ENCODE results near the gene EMP3. TPM values are rescaled to one million over a fixed set of nuclear protein-coding genes. Genes with fewer than 3 reads are reported as not detected.
A peak's percentile ranks its signal among the peaks of the same experiment; 100 is the strongest.
"Not testable (repeated sequence)": the region's sequence is repeated elsewhere in the genome, so short reads cannot be mapped to it uniquely, and the experiment has no call there.

EMP3 gene
- total RNA-seq, 1 donor from 2014 or later: 23.1 TPM

DNA sequence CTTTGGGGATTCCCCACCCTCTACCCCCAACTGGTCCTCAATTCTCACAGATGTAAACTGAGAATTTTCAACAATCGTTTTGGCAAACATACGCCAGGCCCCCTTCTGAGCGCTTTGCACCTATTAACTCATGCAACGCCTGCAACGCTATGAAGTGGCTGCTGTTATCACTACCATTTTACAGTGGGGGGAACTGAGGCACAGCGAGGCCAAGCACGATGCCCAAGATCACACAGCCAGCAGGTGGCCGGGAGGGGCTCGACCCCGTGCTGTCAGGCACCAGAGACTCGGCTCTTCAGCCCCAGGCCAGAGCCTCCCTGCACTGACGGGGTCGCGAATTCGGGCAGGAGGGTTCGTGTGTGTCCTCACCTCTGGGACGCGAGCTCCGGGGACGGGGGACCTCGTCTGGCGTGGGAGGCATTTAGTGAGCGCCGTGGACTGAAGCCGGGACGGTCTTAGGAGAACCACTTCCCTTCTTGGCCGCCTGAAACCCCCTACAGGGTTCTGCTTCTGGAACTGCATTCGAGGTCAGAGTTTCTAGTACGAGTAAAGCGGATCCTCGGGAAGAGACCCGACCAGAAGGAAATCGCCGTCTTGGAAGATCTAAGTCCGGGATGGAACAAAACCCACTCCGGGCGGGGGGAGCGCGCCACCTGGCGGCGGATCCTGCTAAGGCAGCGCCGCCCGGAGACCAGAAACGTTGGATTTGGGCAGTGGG lies 34.4 kb upstream of the EMP3 start:
- H3K4me3 ChIP-seq (ENCODE audit: low read depth, low read length): peak overlapping the region; percentile 66
- TF ChIP-seq, protein P1, sequence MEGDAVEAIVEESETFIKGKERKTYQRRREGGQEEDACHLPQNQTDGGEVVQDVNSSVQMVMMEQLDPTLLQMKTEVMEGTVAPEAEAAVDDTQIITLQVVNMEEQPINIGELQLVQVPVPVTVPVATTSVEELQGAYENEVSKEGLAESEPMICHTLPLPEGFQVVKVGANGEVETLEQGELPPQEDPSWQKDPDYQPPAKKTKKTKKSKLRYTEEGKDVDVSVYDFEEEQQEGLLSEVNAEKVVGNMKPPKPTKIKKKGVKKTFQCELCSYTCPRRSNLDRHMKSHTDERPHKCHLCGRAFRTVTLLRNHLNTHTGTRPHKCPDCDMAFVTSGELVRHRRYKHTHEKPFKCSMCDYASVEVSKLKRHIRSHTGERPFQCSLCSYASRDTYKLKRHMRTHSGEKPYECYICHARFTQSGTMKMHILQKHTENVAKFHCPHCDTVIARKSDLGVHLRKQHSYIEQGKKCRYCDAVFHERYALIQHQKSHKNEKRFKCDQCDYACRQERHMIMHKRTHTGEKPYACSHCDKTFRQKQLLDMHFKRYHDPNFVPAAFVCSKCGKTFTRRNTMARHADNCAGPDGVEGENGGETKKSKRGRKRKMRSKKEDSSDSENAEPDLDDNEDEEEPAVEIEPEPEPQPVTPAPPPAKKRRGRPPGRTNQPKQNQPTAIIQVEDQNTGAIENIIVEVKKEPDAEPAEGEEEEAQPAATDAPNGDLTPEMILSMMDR (conservative IDR thresholded peaks at IDR 0.05; ENCODE audit: low read depth, low read length): peak; percentile 96
- DNase-seq (ENCODE audit: low read depth): no peak

DNA sequence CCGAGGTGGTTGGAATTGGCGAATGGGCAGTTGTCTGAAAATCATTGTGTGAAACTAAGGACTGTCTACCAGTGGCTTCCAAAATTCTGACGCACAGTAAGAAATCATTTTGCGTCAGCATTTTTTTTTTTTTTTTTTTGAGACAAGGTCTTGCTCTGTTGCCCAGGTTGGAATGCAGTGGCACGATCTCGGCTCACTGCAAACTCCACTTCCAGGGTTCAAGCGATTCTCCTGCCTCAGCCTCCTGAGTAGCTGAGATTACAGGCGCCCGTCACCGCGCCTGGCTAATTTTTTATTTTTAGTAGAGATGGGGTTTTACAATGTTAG lies 33.9 kb upstream of the EMP3 start:
- DNase-seq (ENCODE audit: low read depth); H3K4me3 ChIP-seq (ENCODE audit: low read depth, low read length): not testable (repeated sequence)

DNA sequence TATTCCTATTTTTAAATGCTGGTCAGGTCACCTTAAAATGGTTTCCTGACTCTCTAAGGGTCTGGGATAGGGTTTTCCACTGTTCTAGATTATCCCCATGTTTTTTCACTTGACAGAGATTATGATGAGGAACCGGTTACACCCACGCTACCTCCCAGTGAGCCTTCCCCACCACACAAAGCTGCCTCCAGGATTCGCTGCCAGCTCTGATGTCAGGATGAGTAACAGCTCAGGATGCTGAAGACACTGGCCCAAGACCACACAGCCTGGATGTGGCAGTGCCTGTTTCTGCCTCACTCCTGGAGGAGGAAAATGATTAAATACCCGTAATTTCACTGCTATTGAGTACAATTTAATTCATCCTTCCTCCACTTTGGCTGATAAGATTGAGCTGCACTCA lies 32.6 kb upstream of the EMP3 start:
- H3K4me3 ChIP-seq (ENCODE audit: low read depth, low read length): no peak overlapping the region
- no peak for DNase-seq (ENCODE audit: low read depth)
- TF ChIP-seq, protein P1 (conservative IDR thresholded peaks at IDR 0.05; ENCODE audit: low read depth, low read length): no peak

DNA sequence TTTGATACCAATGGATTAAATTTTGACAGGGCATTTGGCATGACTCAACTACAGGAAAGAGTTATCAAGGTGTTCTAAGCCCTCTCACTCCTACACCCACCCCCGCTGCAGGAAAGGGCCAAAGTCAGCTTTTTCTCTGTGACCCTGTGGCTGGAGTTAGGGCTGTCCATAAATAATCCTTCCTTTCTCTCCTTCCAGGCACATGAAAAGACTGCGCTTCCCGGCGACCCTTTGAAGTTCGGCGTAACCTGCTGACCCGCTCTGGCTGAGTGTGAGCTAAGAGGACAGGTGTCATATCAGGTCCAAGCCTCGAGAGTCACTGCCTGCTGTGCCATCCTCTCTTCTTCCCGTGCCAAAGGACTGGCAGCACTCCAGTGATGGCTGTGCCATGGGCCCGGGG lies 29.9 kb upstream of the EMP3 start:
- H3K4me3 ChIP-seq (ENCODE audit: low read depth, low read length): no peak overlapping the region
- TF ChIP-seq, protein P1 (conservative IDR thresholded peaks at IDR 0.05; ENCODE audit: low read depth, low read length): no peak
- no peak for DNase-seq (ENCODE audit: low read depth)

DNA sequence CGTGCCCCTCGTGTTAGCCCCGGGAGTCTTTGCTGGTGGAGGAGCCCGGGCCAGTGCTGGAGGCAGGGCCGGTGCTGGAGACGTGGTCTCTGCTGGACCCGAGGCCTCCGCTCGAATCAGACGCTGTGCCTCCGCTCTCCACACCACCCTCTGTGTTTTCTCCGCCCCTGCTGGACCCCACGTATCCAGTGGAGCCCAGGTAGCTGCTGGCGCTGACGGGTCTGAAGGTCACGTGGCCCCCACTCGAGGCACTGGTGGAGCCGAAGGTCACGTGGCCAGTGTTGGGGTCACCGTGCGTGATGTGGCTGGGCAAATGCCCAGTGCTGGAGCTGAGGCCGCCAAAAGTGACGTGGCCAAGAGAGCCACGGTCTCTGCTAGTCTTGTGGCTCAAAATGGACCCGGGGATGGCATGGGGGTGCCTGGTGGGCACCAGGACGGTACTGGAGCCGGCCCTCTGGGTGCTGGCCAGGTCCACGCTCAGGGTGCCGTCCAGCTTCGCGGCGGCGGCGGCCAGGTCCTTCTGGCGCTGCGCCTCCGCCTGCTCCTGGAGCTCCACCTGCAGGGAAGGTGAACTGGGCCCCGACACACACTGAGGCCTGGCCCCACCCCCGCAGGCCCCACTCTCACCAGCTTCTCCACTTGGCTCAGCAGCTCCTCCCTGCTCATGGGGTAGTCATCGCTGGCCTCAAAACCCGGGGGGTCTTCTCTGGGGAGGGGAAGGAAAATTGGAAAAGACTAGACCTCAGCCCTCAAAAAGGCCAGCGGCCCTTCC lies 28.2 kb upstream of the EMP3 start:
- TF ChIP-seq, protein P1 (conservative IDR thresholded peaks at IDR 0.05; ENCODE audit: low read depth, low read length): no peak
- no peak for DNase-seq (ENCODE audit: low read depth)
- H3K4me3 ChIP-seq (ENCODE audit: low read depth, low read length): no peak overlapping the region

DNA sequence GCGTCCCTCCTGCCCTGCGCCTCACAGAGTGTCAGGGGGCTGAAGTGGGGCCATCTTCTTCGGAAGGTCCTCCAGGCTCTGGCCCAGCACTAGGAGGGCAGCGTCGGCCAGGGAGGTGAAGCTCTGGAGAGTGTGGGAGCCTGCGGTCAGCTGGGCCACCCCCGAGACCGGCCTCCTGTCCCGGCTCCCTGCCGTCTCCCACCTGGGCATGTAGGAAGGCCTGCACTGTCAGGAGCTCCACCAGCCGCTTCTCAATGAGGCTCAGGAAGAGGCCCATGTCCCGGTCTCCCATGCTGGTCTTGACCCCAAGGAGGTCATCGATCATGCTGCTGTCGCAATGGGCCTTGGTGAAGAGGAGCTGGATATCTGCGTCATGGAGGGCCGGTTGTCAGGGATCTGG lies 27.4 kb upstream of the EMP3 start:
- H3K4me3 ChIP-seq (ENCODE audit: low read depth, low read length): no peak overlapping the region
- TF ChIP-seq, protein P1 (conservative IDR thresholded peaks at IDR 0.05; ENCODE audit: low read depth, low read length): no peak
- no peak for DNase-seq (ENCODE audit: low read depth)

DNA sequence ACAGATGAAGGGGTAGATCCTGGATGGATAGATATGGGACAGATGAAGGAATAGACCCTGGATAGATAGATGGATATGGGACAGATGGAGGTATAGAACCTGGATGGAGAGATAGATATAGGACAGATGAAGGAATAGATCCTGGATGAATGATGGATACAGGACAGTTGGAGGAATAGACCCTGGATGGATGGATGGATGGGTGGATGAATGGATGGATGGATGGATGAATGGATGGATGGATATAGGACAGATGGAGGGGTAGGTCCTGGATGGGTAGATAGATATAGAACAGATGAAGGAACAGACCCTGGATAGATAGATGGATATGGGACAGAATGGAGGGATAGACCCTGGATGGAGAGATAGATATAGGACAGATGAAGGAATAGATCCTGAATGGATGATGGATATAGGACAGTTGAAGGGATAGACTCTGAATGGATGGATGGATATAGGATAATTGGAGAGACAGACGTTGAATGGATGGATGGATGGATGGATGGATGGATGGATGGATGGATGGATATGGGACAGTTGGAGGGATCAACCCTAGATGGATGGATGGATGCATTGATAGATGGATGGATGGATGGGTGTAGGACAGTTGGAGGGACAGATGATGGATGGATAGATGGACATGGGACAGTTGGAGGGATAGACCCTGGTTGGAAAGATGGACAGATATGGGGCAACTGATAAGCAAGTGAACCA lies 23.3 kb upstream of the EMP3 start:
- TF ChIP-seq, protein P1 (conservative IDR thresholded peaks at IDR 0.05; ENCODE audit: low read depth, low read length): no peak
- H3K4me3 ChIP-seq (ENCODE audit: low read depth, low read length): no peak overlapping the region
- DNase-seq (ENCODE audit: low read depth): no peak
